GM12878 (cell line): ENCODE results near the gene C1QTNF12. TPM values are rescaled to one million over a fixed set of nuclear protein-coding genes. Genes with fewer than 3 reads are reported as not detected.

Source experiments
- ASH2L ChIP-seq: fragments of 300-600, 200-600 bp; sonication (generic); IDR thresholded peaks from 2 replicates; pipeline ENCODE4 v1.6.1; 2017; ENCODE audit warnings: low read depth, mild to moderate bottlenecking, borderline replicate concordance
- CHD1 ChIP-seq: IDR thresholded peaks from 2 replicates; pipeline ENCODE4 v1.6.1; 2012; ENCODE audit warnings: low read depth, low read length, improper control_type of control experiment
- CREB1 ChIP-seq: IDR thresholded peaks from 2 replicates; pipeline ENCODE4 v1.6.1; 2012; ENCODE audit warnings: low read depth, mild to moderate bottlenecking, inconsistent platforms
- EED ChIP-seq: sonication (generic); IDR thresholded peaks from 2 replicates; pipeline ENCODE4 v1.6.1; 2016; ENCODE audit warnings: antibody characterized with exemption, low read depth
- FOXK2 ChIP-seq: fragments of 450-650 bp; IDR thresholded peaks from 2 replicates; pipeline ENCODE4 v1.6.1; 2017; ENCODE audit warnings: mild to moderate bottlenecking, moderate library complexity
- IRF4 ChIP-seq: IDR thresholded peaks from 2 replicates; pipeline ENCODE4 v1.6.1; 2011; ENCODE audit warnings: low read depth, low read length
- NFYA ChIP-seq: IDR thresholded peaks from 2 replicates; pipeline ENCODE4 v1.6.1; 2011; ENCODE audit warnings: low read depth, mild to moderate bottlenecking, low read length, improper control_type of control experiment, borderline replicate concordance
- SIN3A ChIP-seq: IDR thresholded peaks from 2 replicates; pipeline ENCODE4 v1.6.1; 2012; ENCODE audit warnings: low read depth, low read length, improper control_type of control experiment
- SUZ12 ChIP-seq: fragments of 200-600 bp; sonication (generic); IDR thresholded peaks from one replicate; pipeline ENCODE4 v1.6.1; 2018; ENCODE audit warnings: antibody characterized with exemption, mild to moderate bottlenecking; ENCODE audit not compliant: unreplicated experiment
- YBX1 ChIP-seq: fragments of 450-650 bp; IDR thresholded peaks from 2 replicates; pipeline ENCODE4 v1.6.1; 2016; ENCODE audit warnings: antibody characterized with exemption
- YY1 ChIP-seq: IDR thresholded peaks from 2 replicates; pipeline ENCODE4 v1.6.1; 2011; ENCODE audit warnings: low read depth, mild to moderate bottlenecking, low read length
- ZZZ3 ChIP-seq: IDR thresholded peaks from 2 replicates; pipeline ENCODE4 v1.6.1; 2011; ENCODE audit warnings: low read depth; ENCODE audit not compliant: control insufficient read depth, insufficient read length
- polyA plus RNA-seq, 11 experiments: library from polyadenylated mRNA; depleted of rRNA in 4 of 11; unstranded in 6 of 11; stranded (reverse) in 5 of 11; fragments of >200 nt; fragmentation: Nextera tagmentation in 4 of 11; fragmentation: Illumina TruSeq in 1 of 11; extraction: Ambion mirVana in 4 of 11; extraction: Trizol in 1 of 11; gene quantifications; 1 replicate in 1 of 11; 2 replicates in 10 of 11; pipeline versions ENCODE4 v1.2.1 to v1.2.3, GENCODE V29; 2011 to 2016; ENCODE audit warnings: inconsistent platforms in 2 of 11, missing spikeins in 2 of 11, low read depth in 1 of 11
- total RNA-seq, 4 experiments: library from RNA; depleted of rRNA in 3 of 4; stranded (reverse); fragments of >200 nt in 3 of 4; fragmentation: Illumina TruSeq in 1 of 4; extraction: Trizol in 1 of 4; gene quantifications; 2 replicates each; pipeline versions ENCODE4 v1.2.1 to v1.2.3, GENCODE V29; 2013 to 2021
- TF ChIP-seq, protein P1 (sequence below): IDR thresholded peaks from 2 replicates; pipeline ENCODE4 v1.6.1; 2011; ENCODE audit warnings: mild to moderate bottlenecking, low read depth, low read length, moderate library complexity; ENCODE audit not compliant: insufficient replicate concordance
- TF ChIP-seq, protein P2 (sequence below): fragments of 450-650 bp; formaldehyde crosslinking; IDR thresholded peaks from 2 replicates; pipeline ENCODE4 v1.4.0; 2022; ENCODE audit warnings: mild to moderate bottlenecking, moderate library complexity
- TF ChIP-seq, protein P3 (sequence below): fragments of 450-650 bp; IDR thresholded peaks from 2 replicates; pipeline ENCODE4 v1.6.1; 2017; ENCODE audit warnings: mild to moderate bottlenecking, moderate library complexity

The C1QTNF12 gene
- total and polyA plus RNA-seq, 10 of the 15 experiments (the other 5 are each of a cell fraction or from before 2014, with no cell fraction given): 0.17 to 1.0 (median 0.31) TPM; not detected in 5

DNA sequence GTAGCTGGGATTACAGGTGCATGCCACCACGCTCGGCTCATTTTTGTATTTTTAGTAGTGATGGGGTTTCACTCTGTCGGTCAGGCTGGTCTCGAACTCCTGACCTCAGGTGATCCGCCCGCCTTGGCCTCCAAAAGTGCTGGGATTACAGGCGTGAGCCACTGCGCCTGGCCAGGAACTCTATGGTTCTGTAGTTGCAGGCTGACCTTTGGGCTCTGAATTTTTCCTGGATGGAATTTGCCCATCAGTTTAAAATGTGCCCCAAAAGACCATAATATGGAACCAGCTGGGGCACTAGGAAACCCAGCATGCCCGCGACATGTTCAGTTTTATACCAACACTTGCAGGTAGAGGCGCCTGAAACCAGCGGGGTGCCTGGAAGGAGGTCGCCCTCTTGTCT is 32.1 kb upstream of the C1QTNF12 start (continued):
- TF ChIP-seq, protein P1, sequence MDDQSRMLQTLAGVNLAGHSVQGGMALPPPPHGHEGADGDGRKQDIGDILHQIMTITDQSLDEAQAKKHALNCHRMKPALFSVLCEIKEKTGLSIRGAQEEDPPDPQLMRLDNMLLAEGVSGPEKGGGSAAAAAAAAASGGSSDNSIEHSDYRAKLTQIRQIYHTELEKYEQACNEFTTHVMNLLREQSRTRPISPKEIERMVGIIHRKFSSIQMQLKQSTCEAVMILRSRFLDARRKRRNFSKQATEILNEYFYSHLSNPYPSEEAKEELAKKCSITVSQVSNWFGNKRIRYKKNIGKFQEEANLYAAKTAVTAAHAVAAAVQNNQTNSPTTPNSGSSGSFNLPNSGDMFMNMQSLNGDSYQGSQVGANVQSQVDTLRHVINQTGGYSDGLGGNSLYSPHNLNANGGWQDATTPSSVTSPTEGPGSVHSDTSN: no peak
- TF ChIP-seq, protein P2, sequence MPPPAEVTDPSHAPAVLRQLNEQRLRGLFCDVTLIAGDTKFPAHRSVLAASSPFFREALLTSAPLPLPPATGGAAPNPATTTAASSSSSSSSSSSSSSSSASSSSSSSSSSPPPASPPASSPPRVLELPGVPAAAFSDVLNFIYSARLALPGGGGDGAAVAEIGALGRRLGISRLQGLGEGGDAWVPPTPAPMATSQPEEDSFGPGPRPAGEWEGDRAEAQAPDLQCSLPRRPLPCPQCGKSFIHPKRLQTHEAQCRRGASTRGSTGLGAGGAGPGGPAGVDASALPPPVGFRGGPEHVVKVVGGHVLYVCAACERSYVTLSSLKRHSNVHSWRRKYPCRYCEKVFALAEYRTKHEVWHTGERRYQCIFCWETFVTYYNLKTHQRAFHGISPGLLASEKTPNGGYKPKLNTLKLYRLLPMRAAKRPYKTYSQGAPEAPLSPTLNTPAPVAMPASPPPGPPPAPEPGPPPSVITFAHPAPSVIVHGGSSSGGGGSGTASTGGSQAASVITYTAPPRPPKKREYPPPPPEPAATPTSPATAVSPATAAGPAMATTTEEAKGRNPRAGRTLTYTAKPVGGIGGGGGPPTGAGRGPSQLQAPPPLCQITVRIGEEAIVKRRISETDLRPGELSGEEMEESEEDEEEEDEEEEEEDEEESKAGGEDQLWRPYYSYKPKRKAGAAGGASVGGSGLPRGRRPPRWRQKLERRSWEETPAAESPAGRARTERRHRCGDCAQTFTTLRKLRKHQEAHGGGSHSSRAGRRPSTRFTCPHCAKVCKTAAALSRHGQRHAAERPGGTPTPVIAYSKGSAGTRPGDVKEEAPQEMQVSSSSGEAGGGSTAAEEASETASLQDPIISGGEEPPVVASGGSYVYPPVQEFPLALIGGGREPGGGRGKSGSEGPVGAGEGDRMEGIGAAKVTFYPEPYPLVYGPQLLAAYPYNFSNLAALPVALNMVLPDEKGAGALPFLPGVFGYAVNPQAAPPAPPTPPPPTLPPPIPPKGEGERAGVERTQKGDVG (CRISPR knock-in tag): no peak
- TF ChIP-seq IRF4 (no peak), YBX1 (no peak), FOXK2 (no peak), YY1 (no peak), ZZZ3 (no peak), ASH2L (no peak), SIN3A (no peak), CHD1 (no peak), SUZ12 (no peak), NFYA (no peak), EED (no peak), CREB1 (no peak)
- TF ChIP-seq, protein P3, sequence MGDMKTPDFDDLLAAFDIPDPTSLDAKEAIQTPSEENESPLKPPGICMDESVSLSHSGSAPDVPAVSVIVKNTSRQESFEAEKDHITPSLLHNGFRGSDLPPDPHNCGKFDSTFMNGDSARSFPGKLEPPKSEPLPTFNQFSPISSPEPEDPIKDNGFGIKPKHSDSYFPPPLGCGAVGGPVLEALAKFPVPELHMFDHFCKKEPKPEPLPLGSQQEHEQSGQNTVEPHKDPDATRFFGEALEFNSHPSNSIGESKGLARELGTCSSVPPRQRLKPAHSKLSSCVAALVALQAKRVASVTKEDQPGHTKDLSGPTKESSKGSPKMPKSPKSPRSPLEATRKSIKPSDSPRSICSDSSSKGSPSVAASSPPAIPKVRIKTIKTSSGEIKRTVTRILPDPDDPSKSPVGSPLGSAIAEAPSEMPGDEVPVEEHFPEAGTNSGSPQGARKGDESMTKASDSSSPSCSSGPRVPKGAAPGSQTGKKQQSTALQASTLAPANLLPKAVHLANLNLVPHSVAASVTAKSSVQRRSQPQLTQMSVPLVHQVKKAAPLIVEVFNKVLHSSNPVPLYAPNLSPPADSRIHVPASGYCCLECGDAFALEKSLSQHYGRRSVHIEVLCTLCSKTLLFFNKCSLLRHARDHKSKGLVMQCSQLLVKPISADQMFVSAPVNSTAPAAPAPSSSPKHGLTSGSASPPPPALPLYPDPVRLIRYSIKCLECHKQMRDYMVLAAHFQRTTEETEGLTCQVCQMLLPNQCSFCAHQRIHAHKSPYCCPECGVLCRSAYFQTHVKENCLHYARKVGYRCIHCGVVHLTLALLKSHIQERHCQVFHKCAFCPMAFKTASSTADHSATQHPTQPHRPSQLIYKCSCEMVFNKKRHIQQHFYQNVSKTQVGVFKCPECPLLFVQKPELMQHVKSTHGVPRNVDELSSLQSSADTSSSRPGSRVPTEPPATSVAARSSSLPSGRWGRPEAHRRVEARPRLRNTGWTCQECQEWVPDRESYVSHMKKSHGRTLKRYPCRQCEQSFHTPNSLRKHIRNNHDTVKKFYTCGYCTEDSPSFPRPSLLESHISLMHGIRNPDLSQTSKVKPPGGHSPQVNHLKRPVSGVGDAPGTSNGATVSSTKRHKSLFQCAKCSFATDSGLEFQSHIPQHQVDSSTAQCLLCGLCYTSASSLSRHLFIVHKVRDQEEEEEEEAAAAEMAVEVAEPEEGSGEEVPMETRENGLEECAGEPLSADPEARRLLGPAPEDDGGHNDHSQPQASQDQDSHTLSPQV: no peak
- TF ChIP-seq, all 136 proteins: peak for 0
